Smooth muscle cell (in vitro differentiated cells): ENCODE measurements around the gene UMODL1. TPM values are rescaled to one million over a fixed set of nuclear protein-coding genes. Genes with fewer than 3 reads are reported as not detected.

Source experiments
- DNase-seq: peaks from one replicate; lab custom pipeline; 2025; ENCODE audit not compliant: unreplicated experiment; lab: John Stamatoyannopoulos, UW
- H2AFZ ChIP-seq: fragments of 200-600 bp; sonication (generic); 2 replicates; pipeline ENCODE4 v1.6.0; 2016; ENCODE audit warnings: antibody characterized with exemption, low read depth, mild to moderate bottlenecking
- H3F3A ChIP-seq: fragments of 200-600 bp; sonication (generic); 2 replicates; pipeline ENCODE4 v1.6.0; 2017; ENCODE audit warnings: antibody characterized with exemption, low read depth
- H3K27ac ChIP-seq: fragments of 200-600 bp; sonication (generic); 2 replicates; pipeline ENCODE4 v1.5.1; 2016; ENCODE audit warnings: low read depth, mild to moderate bottlenecking
- H3K27me3 ChIP-seq: fragments of 200-600 bp; sonication (generic); 2 replicates; pipeline ENCODE4 v1.6.1; 2016; ENCODE audit warnings: low read depth, mild to moderate bottlenecking
- H3K36me3 ChIP-seq: fragments of 200-600 bp; sonication (generic); 2 replicates; pipeline ENCODE4 v1.5.1; 2016; ENCODE audit warnings: low read depth
- H3K4me1 ChIP-seq: fragments of 200-600 bp; sonication (generic); 2 replicates; pipeline ENCODE4 v1.5.1; 2016; ENCODE audit warnings: low read depth
- H3K4me2 ChIP-seq: fragments of 200-600 bp; sonication (generic); 2 replicates; pipeline ENCODE4 v1.6.0; 2016; ENCODE audit warnings: mild to moderate bottlenecking
- H3K4me3 ChIP-seq: fragments of 200-600 bp; sonication (generic); 2 replicates; pipeline ENCODE4 v1.5.1; 2016; ENCODE audit warnings: mild to moderate bottlenecking
- H3K79me2 ChIP-seq: fragments of 200-600 bp; sonication (generic); 2 replicates; pipeline ENCODE4 v1.6.0; 2016; ENCODE audit warnings: low read depth, mild to moderate bottlenecking
- H3K9ac ChIP-seq: fragments of 200-600 bp; sonication (generic); 2 replicates; pipeline ENCODE4 v1.6.0; 2016; ENCODE audit warnings: low read depth
- H3K9me3 ChIP-seq: fragments of 200-600 bp; sonication (generic); replicated peaks from 2 replicates; pipeline ENCODE4 v1.5.1; 2016; ENCODE audit warnings: low read depth
- H4K20me1 ChIP-seq: fragments of 200-600 bp; sonication (generic); 2 replicates; pipeline ENCODE4 v1.6.0; 2016; ENCODE audit warnings: low read depth
- CTCF ChIP-seq: fragments of 200-600 bp; sonication (generic); IDR thresholded peaks from 2 replicates; pipeline ENCODE4 v1.5.1; 2017; ENCODE audit warnings: borderline replicate concordance, mild to moderate bottlenecking, antibody characterized with exemption; ENCODE audit not compliant: insufficient read depth, poor library complexity, severe bottlenecking
- WGBS: methylation state at CpG from one replicate; pipeline ENCODE4 v1.1.7; 2016; ENCODE audit warnings: low lambda C conversion rate; 5-methylcytosine and 5-hydroxymethylcytosine counted together
- polyA plus RNA-seq: library from polyadenylated mRNA; unstranded; fragments of >200 nt; fragmentation: Nextera tagmentation; extraction: Ambion mirVana; gene quantifications from 2 replicates; pipeline ENCODE4 v1.2.1, GENCODE V29; 2016
- total RNA-seq: library from RNA; depleted of rRNA; stranded (reverse); fragments of >200 nt; gene quantifications from 2 replicates; pipeline ENCODE4 v1.2.3, GENCODE V29; 2014

UMODL1 gene
- total and polyA plus RNA-seq, 2 experiments from 2014 or later: 0.14 TPM; not detected in 1

- no peaks in the 10 kb centered on the region for H3K27me3 ChIP-seq
- no peaks in the 10 kb centered on the region for H3F3A ChIP-seq
- H2AFZ ChIP-seq: no peak overlapping the region
- WGBS: 95% methylated on average over 15 of the region's 15 CpGs
- no peaks in the 10 kb centered on the region for H3K9me3 ChIP-seq
- no peaks in the 10 kb centered on the region for H3K36me3 ChIP-seq
- no peak for DNase-seq
- H3K4me2 ChIP-seq: no peak overlapping the region
- no peak overlapping the region for H3K9ac ChIP-seq
- TF ChIP-seq CTCF: no peak
- no peak overlapping the region for H3K27ac ChIP-seq
- H3K79me2 ChIP-seq: no peaks in the 10 kb centered on the region
- no peak overlapping the region for H3K4me3 ChIP-seq
- peaks cover 21% of the 10 kb centered on the region for H3K4me1 ChIP-seq
- no peaks in the 10 kb centered on the region for H4K20me1 ChIP-seq
Observed at GRCh38 chr21:42060166-42060565, 11.0 kb upstream of the UMODL1 start.

GRCh38 chr21:42061195-42061985 lies 9.7 kb upstream of the UMODL1 start:
- DNase-seq: no peak

GRCh38 chr21:42061986-42062235 lies 9.2 kb upstream of the UMODL1 start:
- Histone ChIP-seq H3K9me3 (no peaks in the 10 kb centered on the region), H2AFZ (no peak overlapping the region), H3K27me3 (no peaks in the 10 kb centered on the region), H3F3A (no peaks in the 10 kb centered on the region), H3K79me2 (no peaks in the 10 kb centered on the region), H3K36me3 (no peaks in the 10 kb centered on the region), H3K4me3 (no peak overlapping the region), H3K27ac (no peak overlapping the region), H3K9ac (no peak overlapping the region), H3K4me2 (no peak overlapping the region), H3K4me1 (peaks cover 17% of the 10 kb centered on the region), H4K20me1 (no peaks in the 10 kb centered on the region)
- no peak for DNase-seq
- TF ChIP-seq CTCF: no peak
- 83% methylated on average over 6 of the region's 6 CpGs for WGBS

More at GRCh38 chr21:42061195-42061985, 9.7 kb upstream of the UMODL1 start:
- Histone ChIP-seq H3K4me2 (no peak overlapping the region), H3K36me3 (no peaks in the 10 kb centered on the region), H4K20me1 (no peaks in the 10 kb centered on the region), H3K27ac (no peak overlapping the region), H3K9me3 (no peaks in the 10 kb centered on the region), H3K27me3 (no peaks in the 10 kb centered on the region), H3K79me2 (no peaks in the 10 kb centered on the region), H2AFZ (no peak overlapping the region), H3K9ac (no peak overlapping the region), H3F3A (no peaks in the 10 kb centered on the region), H3K4me3 (no peak overlapping the region), H3K4me1 (peaks cover 21% of the 10 kb centered on the region)
- TF ChIP-seq CTCF: no peak
- 89% methylated on average over 20 of the region's 20 CpGs for WGBS
